Ovary (tissue), 3 donors: ENCODE data around the gene ZNF853.
"Not testable (repeated sequence)": the region's sequence is repeated elsewhere in the genome, so short reads cannot be mapped to it uniquely, and the experiment has no call there.

Experiments used
- CTCF ChIP-seq, 3 donors: fragments of 450-650 bp in 2 of 3; fragments of 200-600 bp in 1 of 3; IDR thresholded peaks; one replicate each; pipeline versions ENCODE4 v1.5.1 to v1.8.0; 2016 to 2022; ENCODE audit warnings: antibody characterized with exemption in 3 of 3, mild to moderate bottlenecking in 1 of 3
- POLR2A ChIP-seq: fragments of 450-650 bp; IDR thresholded peaks from one replicate; pipeline ENCODE4 v1.6.1; 2017; ENCODE audit warnings: antibody characterized with exemption, mild to moderate bottlenecking, moderate library complexity
- donor health status: DM: no; HTN: no; CAD: no.

- not testable (repeated sequence) for TF ChIP-seq CTCF (IDR thresholded peaks at IDR 0.05); POLR2A
These were observed 38.5 kb upstream of the ZNF853 start for GRCh38 chr7:6576867-6577368.
